SW 1271 (cell line): ENCODE results near the gene LRP1B.

Source experiments
- DNase-seq, 2 experiments: peaks; one replicate each; lab custom pipeline; 2025; lab: John Stamatoyannopoulos, UW

LRP1B gene

DNA sequence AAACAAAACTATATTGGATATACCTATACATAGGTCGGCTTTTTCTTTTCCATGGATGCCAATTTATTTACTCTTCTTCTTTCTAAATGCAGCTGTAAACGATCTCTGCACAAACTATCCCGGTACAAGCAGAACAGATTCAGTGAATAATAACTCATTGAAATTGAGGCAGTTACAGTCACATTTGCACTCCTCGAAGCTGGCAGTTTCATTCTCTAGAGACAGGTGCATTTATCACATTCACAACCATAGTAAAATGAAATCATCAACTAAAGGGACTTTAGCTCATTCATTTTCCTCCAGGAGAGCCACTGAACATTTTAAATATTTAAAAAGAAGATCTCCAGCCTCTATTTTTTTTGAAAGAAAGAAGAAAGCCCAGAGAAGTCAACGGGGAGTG, 551.7 kb downstream of the LRP1B start:
- no peak for DNase-seq

- no peak for DNase-seq
These were observed 560.2 kb downstream of the LRP1B start for GRCh38 chr2:141570474-141571131.

- DNase-seq, result no peak
These were observed 560.9 kb downstream of the LRP1B start for GRCh38 chr2:141569941-141570340.

DNA sequence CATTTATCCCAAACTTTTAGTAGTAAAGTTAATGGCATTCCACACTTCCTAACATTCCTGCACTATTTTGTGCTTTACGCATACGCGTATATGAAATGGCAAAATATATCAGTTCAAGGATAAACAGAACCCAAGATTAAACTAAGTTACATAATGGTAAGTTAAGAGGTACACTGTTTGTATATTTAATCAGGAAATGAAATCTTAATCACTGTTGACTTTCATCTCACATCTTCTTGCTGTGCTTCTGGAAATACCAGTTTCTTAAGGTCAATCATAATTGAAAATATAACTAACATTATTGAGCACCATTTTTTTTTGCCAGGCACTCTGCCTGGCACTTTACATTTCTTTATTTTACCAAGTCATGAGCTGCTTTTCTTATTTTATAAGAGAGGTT, 565.2 kb downstream of the LRP1B start:
- DNase-seq, result no peak

DNA sequence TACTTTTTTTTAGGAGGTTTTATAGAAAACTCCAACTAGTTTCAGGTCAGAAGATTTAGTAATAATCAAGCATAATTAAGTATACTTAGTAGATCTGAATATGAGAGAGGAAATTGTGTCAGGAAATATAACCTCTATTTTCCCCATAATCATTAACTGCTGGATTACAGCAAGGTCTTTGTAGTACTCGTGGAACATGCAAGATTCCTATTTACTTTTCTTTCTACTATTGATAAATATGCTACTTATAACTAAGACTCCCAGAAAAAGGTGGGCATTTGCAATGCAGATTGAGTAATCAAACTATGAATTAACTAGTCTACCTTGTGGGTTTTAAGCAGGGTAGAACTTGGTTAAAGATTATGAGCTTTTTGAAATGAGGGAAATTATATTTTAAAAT, 570.1 kb downstream of the LRP1B start:
- no peak for DNase-seq

GRCh38 chr2:141557329-141558095, 573.3 kb downstream of the LRP1B start:
- DNase-seq, result peak; percentile 19 to 82

DNA sequence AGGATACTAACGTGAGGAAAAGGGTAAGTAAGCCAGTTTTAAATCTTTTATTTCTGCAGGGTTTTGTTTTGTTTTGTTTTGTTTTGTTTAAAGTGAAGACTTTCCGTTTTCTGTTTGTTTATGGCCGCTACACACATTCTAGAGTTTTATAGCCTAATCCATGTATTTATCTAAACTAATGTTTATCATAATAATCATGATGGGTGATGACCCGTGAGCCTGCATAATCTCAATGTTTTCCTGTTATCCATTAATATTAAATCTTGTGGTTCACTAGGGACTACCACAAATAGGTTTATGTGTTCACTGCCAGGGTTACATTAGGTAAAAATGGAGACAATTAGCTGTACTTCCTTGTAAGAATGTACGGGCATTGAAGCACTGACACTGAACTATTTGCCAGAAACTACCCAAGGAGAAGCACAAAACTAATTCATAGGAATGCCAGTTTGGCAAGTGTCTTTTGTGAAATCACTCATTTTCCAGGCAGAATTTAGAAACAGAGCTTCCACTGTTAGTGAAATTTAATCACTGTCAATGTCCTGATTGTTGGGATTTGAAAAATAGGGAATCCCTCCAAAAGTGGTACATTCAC, 574.8 kb downstream of the LRP1B start:
- DNase-seq, result no peak

- peak in 1 of 2 experiments; percentile 62 for DNase-seq
These were observed 576.0 kb downstream of the LRP1B start for GRCh38 chr2:141554810-141555209.

GRCh38 chr2:141534666-141535362, 596.0 kb downstream of the LRP1B start:
- no peak for DNase-seq

GRCh38 chr2:141529659-141530058, 601.2 kb downstream of the LRP1B start:
- DNase-seq, result no peak

DNA sequence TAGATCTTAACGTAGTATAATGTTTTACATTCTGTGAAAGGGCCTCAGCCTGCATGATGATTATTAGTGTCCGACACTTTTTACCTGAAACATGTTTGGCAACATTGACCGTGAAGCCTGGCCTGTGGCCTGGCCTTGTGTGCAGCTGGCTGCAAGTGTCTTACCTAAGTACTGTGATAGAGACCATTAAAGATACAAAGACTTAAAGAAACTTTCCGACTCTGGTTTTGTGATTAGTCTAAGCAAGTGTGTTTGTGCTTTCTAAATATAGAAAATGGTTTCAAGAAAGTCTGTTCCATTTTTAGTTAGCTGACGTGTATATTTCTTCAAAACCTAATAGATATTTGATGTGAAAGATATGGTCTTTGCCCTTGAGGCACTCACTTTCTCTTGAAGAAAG, 601.8 kb downstream of the LRP1B start:
- DNase-seq, result no peak

- DNase-seq, result no peak
These were observed 604.1 kb downstream of the LRP1B start for GRCh38 chr2:141526760-141527159.

DNA sequence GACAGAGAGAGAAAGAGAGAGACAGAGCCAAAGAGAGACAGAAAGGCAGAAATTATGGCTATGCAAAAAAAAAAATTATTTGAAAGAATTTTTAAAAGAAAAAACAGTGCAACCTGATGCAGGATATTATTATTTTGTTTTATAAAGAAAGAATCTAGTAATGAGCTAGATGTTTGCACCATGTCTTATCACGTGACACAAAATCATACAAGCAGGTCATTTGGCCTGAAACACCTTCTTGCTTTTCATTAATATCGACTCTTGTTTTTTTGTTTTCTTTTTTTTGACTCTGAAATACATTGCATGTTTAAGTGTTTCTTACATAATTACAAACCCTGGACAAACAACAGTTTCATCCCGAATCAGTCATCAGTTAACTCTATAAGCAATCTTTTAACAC, 606.0 kb downstream of the LRP1B start:
- DNase-seq, result no peak

DNA sequence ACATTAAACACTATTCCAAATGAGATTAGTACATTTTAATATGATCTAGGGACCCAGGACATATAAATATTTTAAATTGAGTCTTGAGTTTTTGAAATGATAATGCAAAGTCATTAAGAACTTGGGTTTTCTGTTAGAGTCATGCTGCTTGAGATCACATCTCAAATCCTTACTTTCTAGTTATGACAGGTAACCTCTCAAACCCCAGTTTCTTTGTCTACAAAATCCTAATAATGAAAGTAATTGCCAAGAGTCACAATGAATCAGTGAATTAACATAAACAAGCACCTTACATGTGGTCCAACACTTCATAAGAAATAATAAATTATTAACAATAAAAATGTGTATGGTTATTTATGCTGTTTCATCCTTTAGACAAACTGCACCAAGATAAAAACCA, 607.6 kb downstream of the LRP1B start:
- DNase-seq, result no peak

- no peak for DNase-seq
These were observed 608.1 kb downstream of the LRP1B start for GRCh38 chr2:141522702-141523101.

GRCh38 chr2:141522048-141522447, 608.8 kb downstream of the LRP1B start:
- no peak for DNase-seq

DNA sequence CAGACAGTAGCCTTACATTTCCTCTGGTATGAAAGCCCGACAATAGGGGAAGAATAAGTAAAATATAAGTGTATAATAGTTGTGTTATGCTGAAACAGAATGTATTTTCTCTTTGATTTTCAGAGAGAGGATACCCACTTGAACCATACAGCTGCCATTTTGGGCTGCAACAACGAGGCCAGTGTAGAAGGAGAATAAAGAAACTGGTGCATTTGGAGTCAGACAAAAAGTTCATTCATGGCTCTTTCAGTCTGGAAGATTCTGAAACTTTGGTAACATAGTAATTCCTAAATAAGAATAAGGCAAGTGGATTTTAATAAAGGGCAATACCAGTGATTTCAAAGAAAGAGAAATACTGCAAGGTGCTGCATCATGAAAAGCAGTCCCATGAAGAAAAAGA, 610.9 kb downstream of the LRP1B start:
- DNase-seq, result no peak

GRCh38 chr2:141517852-141518421, 612.9 kb downstream of the LRP1B start:
- DNase-seq, result no peak

DNA sequence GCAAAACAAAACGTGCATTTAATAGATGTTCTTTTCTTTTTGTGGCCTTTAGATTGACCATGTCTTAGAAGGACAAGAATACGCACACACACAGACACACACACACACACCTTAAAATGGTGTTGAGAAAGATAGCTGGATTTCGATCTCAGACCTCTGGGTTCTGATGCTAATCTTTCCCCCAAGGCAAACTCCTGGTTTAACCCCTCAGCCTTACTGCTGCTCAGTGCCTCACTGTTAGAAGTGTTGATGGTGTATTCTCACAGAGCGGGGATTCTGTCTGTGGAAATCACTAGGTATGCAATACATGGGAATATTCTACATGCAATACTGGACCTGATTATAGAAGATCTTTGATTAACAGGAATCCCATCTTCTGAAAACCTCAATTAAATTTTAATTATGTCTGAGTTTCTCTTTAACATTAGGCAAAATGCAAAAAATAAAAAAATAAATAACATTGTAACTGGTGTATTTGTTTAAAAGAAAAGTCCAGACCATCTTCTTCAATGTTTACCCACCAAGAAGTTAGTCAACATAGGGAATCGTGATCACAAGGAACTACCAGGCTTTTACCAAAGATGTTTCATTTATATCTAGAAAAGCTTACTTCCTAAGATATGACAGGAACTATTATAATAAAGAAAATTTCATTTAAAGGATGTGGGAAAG, 613.5 kb downstream of the LRP1B start:
- no peak for DNase-seq

GRCh38 chr2:141515931-141516330, 614.9 kb downstream of the LRP1B start:
- DNase-seq, result no peak

- no peak for DNase-seq
These were observed 617.0 kb downstream of the LRP1B start for GRCh38 chr2:141513853-141514252.
